Glutamatergic neuron (in vitro differentiated cells): ENCODE measurements around the gene PLA2G6. TPM values are rescaled to one million over a fixed set of nuclear protein-coding genes. Genes with fewer than 3 reads are reported as not detected.
A peak's percentile ranks its signal among the peaks of the same experiment; 100 is the strongest.
"Not testable (repeated sequence)": the region's sequence is repeated elsewhere in the genome, so short reads cannot be mapped to it uniquely, and the experiment has no call there.

Experiments
- DNase-seq: peaks from one replicate; pipeline ENCODE4 v3.0.0; 2022
- H3K27ac Mint-ChIP-seq: one replicate; pipeline ENCODE4 v1.8.0; 2020; ENCODE audit warnings: mild to moderate bottlenecking, mixed read lengths, inconsistent platforms; ENCODE audit not compliant: unreplicated experiment
- H3K27me3 Mint-ChIP-seq: one replicate; pipeline ENCODE4 v1.8.0; 2020; ENCODE audit warnings: mild to moderate bottlenecking, moderate library complexity, mixed read lengths, inconsistent platforms; ENCODE audit not compliant: unreplicated experiment
- H3K36me3 Mint-ChIP-seq: one replicate; pipeline ENCODE4 v1.8.0; 2020; ENCODE audit warnings: mild to moderate bottlenecking, mixed read lengths, inconsistent platforms; ENCODE audit not compliant: unreplicated experiment
- H3K4me1 Mint-ChIP-seq: one replicate; pipeline ENCODE4 v1.8.0; 2020; ENCODE audit warnings: mild to moderate bottlenecking, low read depth, mixed read lengths, inconsistent platforms; ENCODE audit not compliant: unreplicated experiment
- H3K4me3 Mint-ChIP-seq: one replicate; pipeline ENCODE4 v1.8.0; 2020; ENCODE audit warnings: mild to moderate bottlenecking, mixed read lengths, inconsistent platforms; ENCODE audit not compliant: unreplicated experiment
- H3K9me3 Mint-ChIP-seq: one replicate; pipeline ENCODE4 v1.8.0; 2020; ENCODE audit warnings: mild to moderate bottlenecking, moderate library complexity, mixed read lengths, inconsistent platforms; ENCODE audit not compliant: unreplicated experiment
- total RNA-seq: library from RNA; stranded (reverse); fragmentation: NEBNext Ultra II Directional; extraction: Animal tissue kit (Norgen Biotek cat#: 25700); gene quantifications from one replicate; pipeline ENCODE4 v1.2.1, GENCODE V29; 2021; ENCODE audit not compliant: unreplicated experiment
- TF ChIP-seq, protein P1 (sequence below): fragments of 200-600 bp; sonication (generic); IDR thresholded peaks from one replicate; pipeline ENCODE4 v1.5.0; 2021; ENCODE audit not compliant: partially characterized antibody, unreplicated experiment

Gene PLA2G6
- total RNA-seq, 1 donor from 2014 or later: 42.2 TPM

GRCh38 chr22:38120359-38121110 is 61.1 kb downstream of the PLA2G6 start:
- Mint-ChIP-seq H3K4me3 (no peak overlapping the region), H3K9me3 (peaks cover 2% of the 10 kb centered on the region), H3K27ac (no peak overlapping the region), H3K27me3 (peaks cover 6% of the 10 kb centered on the region), H3K36me3 (no peaks in the 10 kb centered on the region), H3K4me1 (peaks cover 2% of the 10 kb centered on the region)
- DNase-seq: no peak
- TF ChIP-seq, protein P1, sequence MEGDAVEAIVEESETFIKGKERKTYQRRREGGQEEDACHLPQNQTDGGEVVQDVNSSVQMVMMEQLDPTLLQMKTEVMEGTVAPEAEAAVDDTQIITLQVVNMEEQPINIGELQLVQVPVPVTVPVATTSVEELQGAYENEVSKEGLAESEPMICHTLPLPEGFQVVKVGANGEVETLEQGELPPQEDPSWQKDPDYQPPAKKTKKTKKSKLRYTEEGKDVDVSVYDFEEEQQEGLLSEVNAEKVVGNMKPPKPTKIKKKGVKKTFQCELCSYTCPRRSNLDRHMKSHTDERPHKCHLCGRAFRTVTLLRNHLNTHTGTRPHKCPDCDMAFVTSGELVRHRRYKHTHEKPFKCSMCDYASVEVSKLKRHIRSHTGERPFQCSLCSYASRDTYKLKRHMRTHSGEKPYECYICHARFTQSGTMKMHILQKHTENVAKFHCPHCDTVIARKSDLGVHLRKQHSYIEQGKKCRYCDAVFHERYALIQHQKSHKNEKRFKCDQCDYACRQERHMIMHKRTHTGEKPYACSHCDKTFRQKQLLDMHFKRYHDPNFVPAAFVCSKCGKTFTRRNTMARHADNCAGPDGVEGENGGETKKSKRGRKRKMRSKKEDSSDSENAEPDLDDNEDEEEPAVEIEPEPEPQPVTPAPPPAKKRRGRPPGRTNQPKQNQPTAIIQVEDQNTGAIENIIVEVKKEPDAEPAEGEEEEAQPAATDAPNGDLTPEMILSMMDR: no peak

- H3K27me3 Mint-ChIP-seq, DNase-seq, H3K9me3 Mint-ChIP-seq, H3K36me3 Mint-ChIP-seq, H3K4me3 Mint-ChIP-seq, H3K27ac Mint-ChIP-seq, H3K4me1 Mint-ChIP-seq: not testable (repeated sequence)
Measured at GRCh38 chr22:38118747-38119146, 62.9 kb downstream of the PLA2G6 start.

DNA sequence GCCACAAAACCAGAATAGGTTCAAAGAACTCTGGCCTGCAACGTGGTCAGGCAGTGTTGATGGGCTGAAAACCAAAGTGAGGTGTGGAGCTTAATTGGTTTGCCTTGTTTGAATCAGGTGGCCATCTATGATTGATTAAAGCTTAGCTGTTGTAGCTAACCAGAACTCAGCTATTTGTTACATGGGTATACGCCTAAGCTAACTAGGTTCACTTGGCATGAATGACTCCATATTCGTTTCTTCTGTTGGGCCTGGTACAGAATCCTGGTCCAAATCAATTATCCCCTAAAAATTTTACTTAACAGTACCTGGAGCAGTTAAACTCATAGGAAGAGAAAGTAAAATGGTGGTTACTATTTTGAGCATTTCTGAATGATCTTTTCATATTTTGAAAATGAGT is 63.4 kb downstream of the PLA2G6 start:
- Mint-ChIP-seq H3K27me3 (peaks cover 4% of the 10 kb centered on the region), H3K4me3 (no peak overlapping the region), H3K27ac (no peak overlapping the region)

DNA sequence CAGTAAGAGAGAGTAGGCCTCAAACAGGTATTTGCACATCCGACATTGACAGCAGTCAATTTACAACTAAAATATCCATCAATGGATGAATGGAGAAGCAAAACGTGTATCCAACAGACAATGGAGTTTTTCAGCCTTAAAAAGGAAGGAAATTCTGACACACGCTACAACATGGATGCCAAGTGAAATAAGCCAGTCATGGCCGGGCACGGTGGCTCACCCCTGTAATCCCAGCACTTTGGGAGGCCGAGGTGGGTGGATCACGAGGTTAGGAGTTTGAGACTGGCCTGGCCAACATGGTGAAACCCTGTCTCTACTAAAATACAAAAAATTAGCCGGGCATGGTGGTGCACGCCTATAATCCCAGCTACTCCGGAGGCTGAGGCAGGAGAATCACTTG is 64.1 kb downstream of the PLA2G6 start:
- H3K4me1 Mint-ChIP-seq, H3K27me3 Mint-ChIP-seq, H3K36me3 Mint-ChIP-seq, H3K27ac Mint-ChIP-seq, H3K9me3 Mint-ChIP-seq, H3K4me3 Mint-ChIP-seq, DNase-seq: not testable (repeated sequence)

More for the DNA sequence above, 63.4 kb downstream of the PLA2G6 start:
- Mint-ChIP-seq H3K36me3 (no peaks in the 10 kb centered on the region), H3K9me3 (peaks cover 4% of the 10 kb centered on the region), H3K4me1 (peaks cover 2% of the 10 kb centered on the region)
- no peak for DNase-seq
- TF ChIP-seq, protein P1: no peak

- DNase-seq: no peak
- Mint-ChIP-seq H3K4me3 (peak overlapping the region; percentile 20), H3K9me3 (peaks cover 4% of the 10 kb centered on the region), H3K27ac (no peak overlapping the region), H3K36me3 (no peaks in the 10 kb centered on the region), H3K4me1 (peaks cover 5% of the 10 kb centered on the region), H3K27me3 (peaks cover 5% of the 10 kb centered on the region)
- TF ChIP-seq, protein P1: no peak
Measured at GRCh38 chr22:38115423-38116205, 66.0 kb downstream of the PLA2G6 start.
